ENCODE data around the gene C17orf113. TPM values are rescaled to one million over a fixed set of nuclear protein-coding genes. Genes with fewer than 3 reads are reported as not detected.

C17orf113 gene
- total RNA-seq, 1 experiment from 2014 or later: 0.74 TPM

DNA sequence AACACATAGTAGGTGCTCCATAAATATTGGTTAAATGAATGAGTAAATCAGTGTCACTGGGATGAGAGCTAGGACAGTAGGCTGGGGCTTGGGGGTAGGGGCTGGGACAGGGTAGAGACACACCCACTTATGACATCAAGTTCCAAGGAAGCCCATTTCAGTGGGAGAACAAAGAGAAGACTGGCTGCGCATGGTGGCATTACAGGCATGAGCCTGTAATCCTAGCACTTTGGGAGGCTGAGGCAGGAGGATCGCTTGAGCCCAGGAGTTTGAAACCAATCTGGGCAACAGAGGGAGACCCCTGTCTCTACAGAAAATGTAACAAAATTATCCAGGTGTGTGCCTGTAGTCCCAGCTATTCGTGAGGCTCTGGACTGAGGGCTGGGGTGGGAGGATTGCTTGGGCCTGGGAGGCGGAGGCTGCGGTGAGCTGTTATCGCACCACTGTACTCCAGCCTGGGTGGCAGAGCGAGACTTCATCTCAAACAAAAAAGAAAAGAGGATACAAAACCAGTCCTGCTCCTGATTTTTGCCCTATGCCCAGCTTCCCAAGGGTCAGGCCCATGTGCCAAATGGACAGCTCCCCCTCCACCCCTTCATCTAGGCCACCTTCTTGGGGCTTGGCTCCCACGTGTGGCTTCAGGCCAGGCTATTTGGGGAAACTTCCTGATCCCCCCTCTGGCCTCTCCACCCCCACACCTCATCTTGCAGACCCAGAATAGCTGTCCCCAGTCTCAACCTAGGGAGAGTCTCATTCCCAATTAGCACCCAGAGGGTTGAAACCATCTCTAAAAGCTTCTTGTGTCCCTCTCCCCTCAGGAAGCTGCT lies 40.8 kb upstream of the C17orf113 start:
- H3K9me3 ChIP-seq (ENCODE audit: control insufficient read depth, insufficient read depth, low read depth, low read length): no peaks in the 10 kb centered on the region
- H3K4me3 ChIP-seq (ENCODE audit: low read depth in 2 of 2, low read length in 2 of 2): no peak overlapping the region
- no peaks in the 10 kb centered on the region for H3K27me3 ChIP-seq (ENCODE audit: control insufficient read depth, insufficient read depth, low read length)
- no peak overlapping the region for H3K27ac ChIP-seq (ENCODE audit: low read length)
- CTCF ChIA-PET: no interaction called here
- DNase-seq (ENCODE audit: low read depth, low spot score): no peak
- H3K4me1 ChIP-seq (ENCODE audit: control insufficient read depth, insufficient read depth, low read length): no peaks in the 10 kb centered on the region
- in situ Hi-C loops (cut with HindIII; ENCODE audit: low pct_unique_long_range_greater_than_20kb, low sequenced_read_pairs) (no loop called here), intact Hi-C loops (cut with micrococcal nuclease; ENCODE audit: unreplicated experiment) (no loop called here)
- TF ChIP-seq SIN3A (IDR thresholded peaks at IDR 0.05; ENCODE audit: borderline replicate concordance, insufficient read depth, low read depth, low read length): no peak
- TF ChIP-seq CTCF (IDR thresholded peaks at IDR 0.05): no peak
- TF ChIP-seq, protein P1, sequence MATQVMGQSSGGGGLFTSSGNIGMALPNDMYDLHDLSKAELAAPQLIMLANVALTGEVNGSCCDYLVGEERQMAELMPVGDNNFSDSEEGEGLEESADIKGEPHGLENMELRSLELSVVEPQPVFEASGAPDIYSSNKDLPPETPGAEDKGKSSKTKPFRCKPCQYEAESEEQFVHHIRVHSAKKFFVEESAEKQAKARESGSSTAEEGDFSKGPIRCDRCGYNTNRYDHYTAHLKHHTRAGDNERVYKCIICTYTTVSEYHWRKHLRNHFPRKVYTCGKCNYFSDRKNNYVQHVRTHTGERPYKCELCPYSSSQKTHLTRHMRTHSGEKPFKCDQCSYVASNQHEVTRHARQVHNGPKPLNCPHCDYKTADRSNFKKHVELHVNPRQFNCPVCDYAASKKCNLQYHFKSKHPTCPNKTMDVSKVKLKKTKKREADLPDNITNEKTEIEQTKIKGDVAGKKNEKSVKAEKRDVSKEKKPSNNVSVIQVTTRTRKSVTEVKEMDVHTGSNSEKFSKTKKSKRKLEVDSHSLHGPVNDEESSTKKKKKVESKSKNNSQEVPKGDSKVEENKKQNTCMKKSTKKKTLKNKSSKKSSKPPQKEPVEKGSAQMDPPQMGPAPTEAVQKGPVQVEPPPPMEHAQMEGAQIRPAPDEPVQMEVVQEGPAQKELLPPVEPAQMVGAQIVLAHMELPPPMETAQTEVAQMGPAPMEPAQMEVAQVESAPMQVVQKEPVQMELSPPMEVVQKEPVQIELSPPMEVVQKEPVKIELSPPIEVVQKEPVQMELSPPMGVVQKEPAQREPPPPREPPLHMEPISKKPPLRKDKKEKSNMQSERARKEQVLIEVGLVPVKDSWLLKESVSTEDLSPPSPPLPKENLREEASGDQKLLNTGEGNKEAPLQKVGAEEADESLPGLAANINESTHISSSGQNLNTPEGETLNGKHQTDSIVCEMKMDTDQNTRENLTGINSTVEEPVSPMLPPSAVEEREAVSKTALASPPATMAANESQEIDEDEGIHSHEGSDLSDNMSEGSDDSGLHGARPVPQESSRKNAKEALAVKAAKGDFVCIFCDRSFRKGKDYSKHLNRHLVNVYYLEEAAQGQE (IDR thresholded peaks at IDR 0.05; ENCODE audit: insufficient read depth in 1 of 2, low read depth in 2 of 2, low read length in 1 of 2): no peak
- TF ChIP-seq TCF7L2 (IDR thresholded peaks at IDR 0.05; ENCODE audit: low read depth, low read length): no peak
- ATAC-seq: no peak
- POLR2A ChIA-PET: no interaction called here
- no peaks in the 10 kb centered on the region for H3K36me3 ChIP-seq (ENCODE audit: control insufficient read depth, insufficient read depth, low read length)
- no TSS peak for BruUV-seq (replicated peaks)

DNA sequence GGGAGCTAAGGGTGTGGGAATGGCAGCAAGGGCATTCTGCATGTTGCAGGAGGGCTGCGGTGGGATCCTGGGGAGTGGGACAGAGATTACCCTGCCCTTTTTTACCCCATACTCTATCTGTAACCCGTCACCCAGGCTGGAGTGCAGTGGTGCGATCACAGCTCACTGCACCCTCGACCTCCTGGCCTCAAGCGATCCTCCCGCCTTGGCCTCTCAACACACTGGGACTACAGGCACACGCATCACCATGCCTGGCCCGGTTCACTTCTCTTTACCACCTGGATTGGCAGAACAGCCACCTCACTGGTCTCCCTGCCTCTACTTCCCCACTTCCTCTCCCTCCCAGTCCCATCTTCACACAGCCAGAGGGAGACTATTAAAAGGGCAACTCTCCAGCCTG lies 38.3 kb upstream of the C17orf113 start:
- Histone ChIP-seq H3K27ac (ENCODE audit: low read length) (no peak overlapping the region), H3K4me1 (ENCODE audit: control insufficient read depth, insufficient read depth, low read length) (no peaks in the 10 kb centered on the region), H3K4me3 (ENCODE audit: low read depth in 2 of 2, low read length in 2 of 2) (no peak overlapping the region), H3K9me3 (ENCODE audit: control insufficient read depth, insufficient read depth, low read depth, low read length) (no peaks in the 10 kb centered on the region), H3K36me3 (ENCODE audit: control insufficient read depth, insufficient read depth, low read length) (no peaks in the 10 kb centered on the region), H3K27me3 (ENCODE audit: control insufficient read depth, insufficient read depth, low read length) (no peaks in the 10 kb centered on the region)
- ATAC-seq: no peak
- intact Hi-C loops (cut with micrococcal nuclease; ENCODE audit: unreplicated experiment) (no loop called here), in situ Hi-C loops (cut with HindIII; ENCODE audit: low pct_unique_long_range_greater_than_20kb, low sequenced_read_pairs) (no loop called here)
- no peak for DNase-seq (ENCODE audit: low read depth, low spot score)
- TF ChIP-seq, protein P1 (IDR thresholded peaks at IDR 0.05; ENCODE audit: insufficient read depth in 1 of 2, low read depth in 2 of 2, low read length in 1 of 2): no peak
- no peak for TF ChIP-seq POLR2AphosphoS5 (IDR thresholded peaks at IDR 0.05; ENCODE audit: low read depth, low read length)
- no peak for TF ChIP-seq SIN3A (IDR thresholded peaks at IDR 0.05; ENCODE audit: borderline replicate concordance, insufficient read depth, low read depth, low read length)
- TF ChIP-seq TCF7L2 (IDR thresholded peaks at IDR 0.05; ENCODE audit: low read depth, low read length): no peak
- TF ChIP-seq CTCF (IDR thresholded peaks at IDR 0.05): no peak
- POLR2A ChIA-PET: interaction anchor here (0.6 kb wide), 1 partner anchor 32 kb away, joined by 3 read pairs; the partner anchor contains the start of gene KAT2A
- CTCF ChIA-PET: no interaction called here
- BruUV-seq (replicated peaks): no TSS peak

Data from Panc1 (cell line).